IMR-90 (cell line): ENCODE results near the gene SYTL3. TPM values are rescaled to one million over a fixed set of nuclear protein-coding genes. Genes with fewer than 3 reads are reported as not detected.

ENCODE experiments used
- ATAC-seq: fragments of 200-7000 bp; cut with Tn5 transposase; 2 replicates; pipeline ENCODE4 v1.9.1; 2020; ENCODE audit warnings: low read depth, mild to moderate bottlenecking, moderate library complexity
- BruUV-seq: library from RNA; stranded (reverse); fragments of 400-500 nt; replicated peaks from 2 replicates; lab custom pipeline; 2021; lab: Mats Ljungman, UMichigan
- CTCF ChIA-PET: fragments of 300-600 bp; formaldehyde crosslinking; extraction: SDS; loops from one replicate; lab custom pipeline; 2021; ENCODE audit warnings: antibody characterized with exemption; lab: Yijun Ruan, JAX
- POLR2A ChIA-PET: fragments of 300-600 bp; sonication (Branson Sonifier 250); formaldehyde crosslinking; loops from one replicate; lab custom pipeline; 2022; ENCODE audit warnings: antibody characterized with exemption; ENCODE audit not compliant: unreplicated experiment; lab: Charles Lee
- DNase-seq: peaks from one replicate; pipeline ENCODE4 v3.0.0; 2013
- H2AFZ ChIP-seq: replicated peaks from 2 replicates; pipeline ENCODE3; 2013; ENCODE audit warnings: low read length, mild to moderate bottlenecking; ENCODE audit not compliant: poor library complexity
- H2AK5ac ChIP-seq: 2 replicates; pipeline ENCODE4 v1.6.1; 2013; ENCODE audit warnings: low read depth, low read length, inconsistent platforms
- H2AK9ac ChIP-seq: replicated peaks from 2 replicates; pipeline ENCODE3; 2013; ENCODE audit warnings: mild to moderate bottlenecking, low read depth, low read length, moderate library complexity; ENCODE audit not compliant: poor library complexity
- H2BK120ac ChIP-seq: 2 replicates; pipeline ENCODE4 v1.6.1; 2013; ENCODE audit warnings: low read depth, low read length, inconsistent platforms
- H2BK15ac ChIP-seq: 3 replicates; pipeline ENCODE4 v1.6.1; 2013; ENCODE audit warnings: low read depth, low read length, inconsistent platforms
- H2BK20ac ChIP-seq: 2 replicates; pipeline ENCODE4 v1.6.1; 2013; ENCODE audit warnings: low read depth, mild to moderate bottlenecking, inconsistent platforms, low read length, moderate library complexity
- H2BK5ac ChIP-seq: 2 replicates; pipeline ENCODE4 v1.6.1; 2013; ENCODE audit warnings: mild to moderate bottlenecking, low read depth, low read length, inconsistent platforms; ENCODE audit not compliant: poor library complexity, severe bottlenecking
- H3K14ac ChIP-seq: replicated peaks from 2 replicates; pipeline ENCODE4 v1.6.1; 2013; ENCODE audit warnings: low read depth, low read length, inconsistent platforms
- H3K18ac ChIP-seq: 2 replicates; pipeline ENCODE4 v1.6.1; 2013; ENCODE audit warnings: low read depth, low read length, control low read depth
- H3K23ac ChIP-seq: 2 replicates; pipeline ENCODE4 v1.6.1; 2013; ENCODE audit warnings: low read depth, low read length, inconsistent platforms
- H3K27ac ChIP-seq: 2 replicates; pipeline ENCODE4 v1.5.1; 2013; ENCODE audit warnings: mild to moderate bottlenecking, control low read depth, low read length; ENCODE audit not compliant: insufficient read depth
- H3K27me3 ChIP-seq: 2 replicates; pipeline ENCODE4 v1.6.1; 2013; ENCODE audit warnings: low read length; ENCODE audit not compliant: control insufficient read depth, insufficient read depth
- H3K36me3 ChIP-seq: 2 replicates; pipeline ENCODE4 v1.6.1; 2013; ENCODE audit warnings: low read length, mixed read lengths; ENCODE audit not compliant: control insufficient read depth, insufficient read depth
- H3K4ac ChIP-seq: 2 replicates; pipeline ENCODE4 v1.6.1; 2013; ENCODE audit warnings: low read depth, low read length, inconsistent platforms
- H3K4me1 ChIP-seq: 2 replicates; pipeline ENCODE4 v1.6.1; 2013; ENCODE audit warnings: low read length, mixed read lengths; ENCODE audit not compliant: control insufficient read depth, insufficient read depth
- H3K4me2 ChIP-seq: 2 replicates; pipeline ENCODE4 v1.6.1; 2013; ENCODE audit warnings: low read depth, mild to moderate bottlenecking, control low read depth, low read length, moderate library complexity
- H3K4me3 ChIP-seq: 2 replicates; pipeline ENCODE4 v1.5.1; 2013; ENCODE audit warnings: low read depth, mild to moderate bottlenecking, control low read depth, low read length, moderate library complexity; ENCODE audit not compliant: insufficient read depth
- H3K56ac ChIP-seq: 2 replicates; pipeline ENCODE4 v1.6.1; 2013; ENCODE audit warnings: low read length, inconsistent platforms; ENCODE audit not compliant: insufficient read depth; ENCODE audit errors: extremely low read depth
- H3K79me1 ChIP-seq, 2 experiments: 2 replicates each; pipeline ENCODE4 v1.6.1; 2013; ENCODE audit warnings: low read length in 2 of 2, inconsistent platforms in 1 of 2, low read depth in 1 of 2
- H3K9ac ChIP-seq: 2 replicates; pipeline ENCODE4 v1.6.1; 2013; ENCODE audit warnings: low read depth, low read length, control low read depth
- H3K9me1 ChIP-seq: 2 replicates; pipeline ENCODE4 v1.6.1; 2013; ENCODE audit warnings: low read length, inconsistent platforms; ENCODE audit not compliant: insufficient read depth
- H3K9me3 ChIP-seq: 2 replicates; pipeline ENCODE4 v1.6.1; 2013; ENCODE audit warnings: low read length; ENCODE audit not compliant: control insufficient read depth, insufficient read depth
- H4K20me1 ChIP-seq: 2 replicates; pipeline ENCODE4 v1.6.1; 2013; ENCODE audit warnings: low read length, inconsistent platforms; ENCODE audit not compliant: insufficient read depth
- H4K5ac ChIP-seq: 2 replicates; pipeline ENCODE4 v1.6.1; 2013; ENCODE audit warnings: mild to moderate bottlenecking, low read depth, low read length, control low read depth
- H4K8ac ChIP-seq, 2 experiments: 2 replicates each; pipeline ENCODE4 v1.6.1; 2013; ENCODE audit warnings: low read depth in 2 of 2, low read length in 2 of 2, control low read depth in 1 of 2, inconsistent platforms in 1 of 2
- H4K91ac ChIP-seq: 2 replicates; pipeline ENCODE4 v1.6.1; 2013; ENCODE audit warnings: low read depth, low read length, inconsistent platforms; ENCODE audit not compliant: insufficient read depth
- MXI1 ChIP-seq: IDR thresholded peaks from 2 replicates; pipeline ENCODE4 v1.6.1; 2012; ENCODE audit warnings: low read depth, mild to moderate bottlenecking, low read length, moderate library complexity, borderline replicate concordance
- NFE2L2 ChIP-seq: fragments of 150-350 bp; IDR thresholded peaks from 2 replicates; pipeline ENCODE4 v1.6.1; 2016; ENCODE audit warnings: low read depth, mild to moderate bottlenecking, low read length
- RAD21 ChIP-seq: IDR thresholded peaks from 2 replicates; pipeline ENCODE4 v1.6.1; 2012; ENCODE audit warnings: low read length, improper control_type of control experiment
- SMC3 ChIP-seq: fragments of 150-350 bp; IDR thresholded peaks from 2 replicates; pipeline ENCODE4 v1.6.1; 2016; ENCODE audit warnings: low read depth, mild to moderate bottlenecking, antibody characterized with exemption, low read length, moderate library complexity
- USF2 ChIP-seq: fragments of 150-350 bp; IDR thresholded peaks from 2 replicates; pipeline ENCODE4 v1.6.1; 2017; ENCODE audit warnings: mild to moderate bottlenecking, antibody characterized with exemption, low read length, low read depth
- WGBS, 2 experiments: methylation state at CpG; one replicate each; pipeline versions ENCODE4 v1.1.5 to v1.1.7; 2013; ENCODE audit warnings: missing lambda C conversion rate in 2 of 2; ENCODE audit not compliant: insufficient read length in 1 of 2; ENCODE audit errors: extremely low coverage in 2 of 2; 5-methylcytosine and 5-hydroxymethylcytosine counted together
- dilution Hi-C: fragments of 300-500 bp; cut with HindIII; formaldehyde crosslinking; loops from one replicate; pipeline ENCODE4 v1.14.3; 2018; ENCODE audit warnings: low sequenced_read_pairs; ENCODE audit not compliant: unreplicated experiment
- in situ Hi-C: fragments of 300-500 bp; cut with MboI; formaldehyde crosslinking; loops from 3 replicates; pipeline ENCODE4 v1.14.3; 2019; ENCODE audit warnings: low sequenced_read_pairs, inconsistent platforms, mixed read lengths
- intact Hi-C: fragments of 100-400 bp; cut with micrococcal nuclease; formaldehyde crosslinking; loops from 2 replicates; pipeline ENCODE4 v1.10.0; 2022
- polyA plus RNA-seq, 3 experiments: library from polyadenylated mRNA; depleted of rRNA; stranded (reverse); fragments of >200 nt; gene quantifications; 2 replicates each; pipeline ENCODE4 v1.2.3, GENCODE V29; 2012; ENCODE audit warnings: low replicate concordance in 1 of 3
- total RNA-seq: library from RNA; depleted of rRNA; stranded (reverse); fragments of >200 nt; gene quantifications from 2 replicates; pipeline ENCODE4 v1.2.3, GENCODE V29; 2012
- TF ChIP-seq, protein P1 (sequence below): conservative IDR thresholded peaks from 2 replicates; pipeline ENCODE4 v1.5.1; 2012; ENCODE audit warnings: mild to moderate bottlenecking, low read depth, low read length, improper control_type of control experiment

Gene SYTL3
- total and polyA plus RNA-seq, 2 of the 4 experiments (the other 2 are of a cell fraction), result 2.9 to 4.3 TPM

DNA sequence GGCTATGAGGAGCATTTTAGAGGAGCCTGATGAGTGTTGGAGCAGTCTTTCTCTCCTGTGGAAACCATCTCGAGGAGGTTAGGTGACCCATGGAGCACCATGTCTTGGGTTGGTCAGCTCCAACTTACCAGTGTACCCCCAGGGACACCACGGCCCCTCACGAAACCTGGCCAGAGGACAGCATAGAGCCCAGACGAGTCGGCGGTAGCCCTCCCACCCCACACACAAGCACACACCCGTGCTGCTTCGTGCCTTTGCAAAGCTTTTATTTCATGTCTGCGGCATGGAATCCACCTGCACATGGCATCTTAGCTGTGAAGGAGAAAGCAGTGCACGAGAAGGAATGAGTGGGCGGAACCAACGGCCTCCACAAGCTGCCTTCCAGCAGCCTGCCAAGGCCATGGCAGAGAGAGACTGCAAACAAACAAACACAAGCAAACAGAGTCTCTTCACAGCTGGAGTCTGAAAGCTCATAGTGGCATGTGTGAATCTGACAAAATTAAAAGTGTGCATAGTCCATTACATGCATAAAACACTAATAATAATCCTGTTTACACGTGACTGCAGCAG is 115.7 kb downstream of the SYTL3 start:
- TF ChIP-seq NFE2L2, result no peak
- TF ChIP-seq USF2, result no peak
- no peak for TF ChIP-seq SMC3
- TF ChIP-seq, protein P1, sequence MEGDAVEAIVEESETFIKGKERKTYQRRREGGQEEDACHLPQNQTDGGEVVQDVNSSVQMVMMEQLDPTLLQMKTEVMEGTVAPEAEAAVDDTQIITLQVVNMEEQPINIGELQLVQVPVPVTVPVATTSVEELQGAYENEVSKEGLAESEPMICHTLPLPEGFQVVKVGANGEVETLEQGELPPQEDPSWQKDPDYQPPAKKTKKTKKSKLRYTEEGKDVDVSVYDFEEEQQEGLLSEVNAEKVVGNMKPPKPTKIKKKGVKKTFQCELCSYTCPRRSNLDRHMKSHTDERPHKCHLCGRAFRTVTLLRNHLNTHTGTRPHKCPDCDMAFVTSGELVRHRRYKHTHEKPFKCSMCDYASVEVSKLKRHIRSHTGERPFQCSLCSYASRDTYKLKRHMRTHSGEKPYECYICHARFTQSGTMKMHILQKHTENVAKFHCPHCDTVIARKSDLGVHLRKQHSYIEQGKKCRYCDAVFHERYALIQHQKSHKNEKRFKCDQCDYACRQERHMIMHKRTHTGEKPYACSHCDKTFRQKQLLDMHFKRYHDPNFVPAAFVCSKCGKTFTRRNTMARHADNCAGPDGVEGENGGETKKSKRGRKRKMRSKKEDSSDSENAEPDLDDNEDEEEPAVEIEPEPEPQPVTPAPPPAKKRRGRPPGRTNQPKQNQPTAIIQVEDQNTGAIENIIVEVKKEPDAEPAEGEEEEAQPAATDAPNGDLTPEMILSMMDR, result no peak
- TF ChIP-seq MXI1, result no peak
- TF ChIP-seq RAD21, result no peak
- H3K9me3 ChIP-seq, result no peaks in the 10 kb centered on the region
- no CpG with 5 or more reads among the region's 13 CpGs for WGBS, 2 experiments
- H3K4me3 ChIP-seq, result no peak overlapping the region
- ChIA-PET POLR2A (no interaction called here), CTCF (no interaction called here)
- H3K14ac ChIP-seq, result no peak overlapping the region
- no peak overlapping the region for H2BK15ac ChIP-seq
- DNase-seq (no peak), ATAC-seq (no peak)
- H4K5ac ChIP-seq, result no peak overlapping the region
- no peak overlapping the region for H2BK120ac ChIP-seq
- no peak overlapping the region for H4K91ac ChIP-seq
- H4K20me1 ChIP-seq, result no peaks in the 10 kb centered on the region; the same call in 1 of the 2 replicates
- no peak overlapping the region for H3K23ac ChIP-seq
- H3K4me2 ChIP-seq, result no peak overlapping the region
- no peak overlapping the region for H2AK5ac ChIP-seq
- H4K8ac ChIP-seq, result no peak overlapping the region
- no TSS peak for BruUV-seq
- H3K9ac ChIP-seq, result no peak overlapping the region
- H3K18ac ChIP-seq, result no peak overlapping the region
- peaks cover 51% of the 10 kb centered on the region for H3K36me3 ChIP-seq
- no peaks in the 10 kb centered on the region for H3K27me3 ChIP-seq
- intact Hi-C loops, result no loop called here
- no peaks in the 10 kb centered on the region for H3K4me1 ChIP-seq
- no peak overlapping the region for H3K27ac ChIP-seq
- no peak overlapping the region for H3K56ac ChIP-seq
- no peak overlapping the region for H2AK9ac ChIP-seq
- no peak overlapping the region for H2BK20ac ChIP-seq
- H3K79me1 ChIP-seq, result no peaks in the 10 kb centered on the region
- dilution Hi-C loops, result no loop called here
- in situ Hi-C loops, result no loop called here
- no peak overlapping the region for H3K4ac ChIP-seq
- peaks cover 8% of the 10 kb centered on the region; the same call in 1 of the 2 replicates for H3K9me1 ChIP-seq
- H2AFZ ChIP-seq, result no peak overlapping the region
- no peak overlapping the region for H2BK5ac ChIP-seq
